HEK293 (cell line): ENCODE measurements around the gene KPNA5.
A peak's percentile ranks its signal among the peaks of the same experiment; 100 is the strongest.

Source experiments
- CTCF ChIA-PET: fragments of 350-600 bp; formaldehyde crosslinking; extraction: SDS; loops from one replicate; lab custom pipeline; 2021; ENCODE audit warnings: antibody characterized with exemption; lab: Yijun Ruan, JAX
- POLR2A ChIA-PET: fragments of 300-600 bp; formaldehyde crosslinking; extraction: SDS; loops from one replicate; lab custom pipeline; 2020; ENCODE audit warnings: antibody characterized with exemption, inconsistent platforms; lab: Yijun Ruan, JAX
- H3K27ac ChIP-seq: fragments of 200-500 bp; sonication (Bioruptor generic); 2 replicates; pipeline ENCODE4 v1.5.1; 2014; ENCODE audit warnings: low read depth, low read length, control low read depth, inconsistent platforms; ENCODE audit errors: extremely low read depth
- H3K36me3 ChIP-seq, 2 experiments: fragments of 200-500 bp in 1 of 2; sonication (Bioruptor generic) in 1 of 2; 1 replicate in 1 of 2; 2 replicates in 1 of 2; pipeline ENCODE4 v1.5.1; 2014 to 2017; ENCODE audit warnings: inconsistent platforms in 2 of 2, low read length in 2 of 2; ENCODE audit not compliant: control insufficient read depth in 2 of 2, insufficient read depth in 1 of 2
- H3K4me1 ChIP-seq: fragments of 200-500 bp; sonication (Bioruptor generic); 2 replicates; pipeline ENCODE4 v1.5.1; 2014; ENCODE audit warnings: mild to moderate bottlenecking, low read length, inconsistent platforms; ENCODE audit not compliant: control insufficient read depth, insufficient read depth
- H3K4me3 ChIP-seq: 2 replicates; pipeline ENCODE4 v1.5.1; 2011; ENCODE audit warnings: low read depth, mild to moderate bottlenecking, control low read depth, low read length, moderate library complexity
- H3K9me3 ChIP-seq: fragments of 200-500 bp; sonication (Bioruptor generic); 2 replicates; pipeline ENCODE4 v1.5.1; 2014; ENCODE audit warnings: low read depth, low read length, inconsistent platforms; ENCODE audit not compliant: control insufficient read depth, insufficient read depth
- AEBP2 ChIP-seq: fragments of 450-650 bp; formaldehyde crosslinking; IDR thresholded peaks from 2 replicates; pipeline ENCODE4 v1.5.1; 2016; ENCODE audit warnings: missing biosample characterization, missing genetic modification characterization, borderline replicate concordance
- IKZF3 ChIP-seq: fragments of 450-650 bp; IDR thresholded peaks from 2 replicates; pipeline ENCODE4 v1.5.0; 2018; ENCODE audit warnings: missing biosample characterization, mild to moderate bottlenecking, missing genetic modification characterization, moderate library complexity
- KLF10 ChIP-seq: fragments of 450-650 bp; IDR thresholded peaks from 2 replicates; pipeline ENCODE4 v1.5.1; 2018; ENCODE audit warnings: missing biosample characterization, mild to moderate bottlenecking, missing genetic modification characterization
- ZBTB17 ChIP-seq: fragments of 450-650 bp; formaldehyde crosslinking; IDR thresholded peaks from 2 replicates; pipeline ENCODE4 v1.5.1; 2016; ENCODE audit warnings: missing biosample characterization, missing genetic modification characterization
- ZBTB48 ChIP-seq: fragments of 450-650 bp; formaldehyde crosslinking; IDR thresholded peaks from 2 replicates; pipeline ENCODE4 v1.5.1; 2016; ENCODE audit warnings: missing biosample characterization, missing genetic modification characterization
- ZFP3 ChIP-seq: fragments of 450-650 bp; formaldehyde crosslinking; IDR thresholded peaks from 2 replicates; pipeline ENCODE4 v1.5.1; 2016; ENCODE audit warnings: low read depth, missing biosample characterization, missing genetic modification characterization
- ZNF112 ChIP-seq: fragments of 450-650 bp; formaldehyde crosslinking; IDR thresholded peaks from 2 replicates; pipeline ENCODE4 v1.5.0; 2017; ENCODE audit warnings: missing biosample characterization, missing genetic modification characterization
- ZNF214 ChIP-seq: fragments of 450-650 bp; formaldehyde crosslinking; IDR thresholded peaks from 2 replicates; pipeline ENCODE4 v1.5.1; 2017; ENCODE audit warnings: missing biosample characterization, mild to moderate bottlenecking, missing genetic modification characterization, borderline replicate concordance
- ZNF23 ChIP-seq: fragments of 450-650 bp; formaldehyde crosslinking; IDR thresholded peaks from 2 replicates; pipeline ENCODE4 v1.5.1; 2016; ENCODE audit warnings: missing biosample characterization, missing genetic modification characterization, borderline replicate concordance
- ZNF239 ChIP-seq: fragments of 450-650 bp; formaldehyde crosslinking; IDR thresholded peaks from 2 replicates; pipeline ENCODE4 v1.5.1; 2016; ENCODE audit warnings: missing biosample characterization, missing genetic modification characterization
- ZNF335 ChIP-seq: fragments of 450-650 bp; formaldehyde crosslinking; conservative IDR thresholded peaks from 2 replicates; pipeline ENCODE4 v1.5.1; 2016; ENCODE audit warnings: missing biosample characterization, missing genetic modification characterization
- ZNF37A ChIP-seq: fragments of 450-650 bp; IDR thresholded peaks from 2 replicates; pipeline ENCODE4 v1.5.1; 2018; ENCODE audit warnings: missing biosample characterization, missing genetic modification characterization
- ZNF501 ChIP-seq: fragments of 450-650 bp; formaldehyde crosslinking; IDR thresholded peaks from 2 replicates; pipeline ENCODE4 v1.5.1; 2016; ENCODE audit warnings: missing biosample characterization, missing genetic modification characterization
- ZNF513 ChIP-seq: fragments of 450-650 bp; IDR thresholded peaks from 2 replicates; pipeline ENCODE4 v1.5.1; 2018; ENCODE audit warnings: missing biosample characterization, missing genetic modification characterization
- ZNF514 ChIP-seq: fragments of 450-650 bp; formaldehyde crosslinking; IDR thresholded peaks from 2 replicates; pipeline ENCODE4 v1.5.1; 2016; ENCODE audit warnings: missing biosample characterization, missing genetic modification characterization
- ZNF549 ChIP-seq: fragments of 450-650 bp; IDR thresholded peaks from 2 replicates; pipeline ENCODE4 v1.5.1; 2018; ENCODE audit warnings: missing biosample characterization, missing genetic modification characterization, mild to moderate bottlenecking, inconsistent platforms, moderate library complexity
- ZNF555 ChIP-seq: fragments of 450-650 bp; formaldehyde crosslinking; conservative IDR thresholded peaks from 2 replicates; pipeline ENCODE4 v1.5.1; 2017; ENCODE audit warnings: missing biosample characterization, mild to moderate bottlenecking, missing genetic modification characterization, inconsistent platforms
- ZNF571 ChIP-seq: fragments of 450-650 bp; formaldehyde crosslinking; IDR thresholded peaks from 2 replicates; pipeline ENCODE4 v1.5.0; 2017; ENCODE audit warnings: missing biosample characterization, missing genetic modification characterization
- ZNF621 ChIP-seq: fragments of 450-650 bp; formaldehyde crosslinking; IDR thresholded peaks from 2 replicates; pipeline ENCODE4 v1.5.1; 2017; ENCODE audit warnings: missing biosample characterization, missing genetic modification characterization
- ZNF654 ChIP-seq: fragments of 450-650 bp; formaldehyde crosslinking; IDR thresholded peaks from 2 replicates; pipeline ENCODE4 v1.5.1; 2016; ENCODE audit warnings: low read depth, missing biosample characterization, missing genetic modification characterization
- ZNF658 ChIP-seq: fragments of 450-650 bp; formaldehyde crosslinking; IDR thresholded peaks from 2 replicates; pipeline ENCODE4; 2016; ENCODE audit warnings: missing biosample characterization, missing genetic modification characterization
- ZNF776 ChIP-seq: fragments of 450-650 bp; formaldehyde crosslinking; IDR thresholded peaks from 2 replicates; pipeline ENCODE4 v1.5.0; 2017; ENCODE audit warnings: missing biosample characterization, missing genetic modification characterization, borderline replicate concordance
- ZSCAN18 ChIP-seq: fragments of 450-650 bp; formaldehyde crosslinking; IDR thresholded peaks from 2 replicates; pipeline ENCODE4 v1.5.1; 2016; ENCODE audit warnings: missing biosample characterization, missing genetic modification characterization

The KPNA5 gene

GRCh38 chr6:116764961-116765841, 84.2 kb downstream of the KPNA5 start, which contains the start of gene FAM162B:
Gene FAM162B, minus strand, starts transcription at chr6:116765719. Its CDS starts 143 bp downstream, at chr6:116765576.
- Histone ChIP-seq H3K27ac (no peak within 1 kb of the TSS; the same call in 1 of the 2 replicates), H3K4me3 (peak within 1 kb of the TSS; percentile 46)
- POLR2A ChIA-PET = no interaction called here
- TF ChIP-seq ZBTB17 (no peak), ZNF658 (tag by site-specific recombination) (no peak), ZNF776 (tag by site-specific recombination) (no peak), ZNF501 (tag by site-specific recombination) (no peak), ZNF239 (tag by site-specific recombination) (no peak), KLF10 (tag by site-specific recombination) (no peak), ZNF514 (tag by site-specific recombination) (no peak), ZNF555 (tag by site-specific recombination) (no peak), ZNF571 (no peak), ZNF23 (tag by site-specific recombination) (no peak), ZNF513 (no peak), ZFP3 (no peak), ZNF335 (tag by site-specific recombination) (no peak)
- TF ChIP-seq, all 188 proteins: peak for 0
- Histone ChIP-seq H3K4me1 (no peaks in the 10 kb centered on the region), H3K36me3 (no peaks in the 10 kb centered on the region), H3K9me3 (no peaks in the 10 kb centered on the region)
- CTCF ChIA-PET = interaction anchor here (1.0 to 4.7 kb wide), 2 partner anchors 14 to 203 kb away, joined by 3 to 27 read pairs; no protein-coding TSS in a partner anchor

DNA sequence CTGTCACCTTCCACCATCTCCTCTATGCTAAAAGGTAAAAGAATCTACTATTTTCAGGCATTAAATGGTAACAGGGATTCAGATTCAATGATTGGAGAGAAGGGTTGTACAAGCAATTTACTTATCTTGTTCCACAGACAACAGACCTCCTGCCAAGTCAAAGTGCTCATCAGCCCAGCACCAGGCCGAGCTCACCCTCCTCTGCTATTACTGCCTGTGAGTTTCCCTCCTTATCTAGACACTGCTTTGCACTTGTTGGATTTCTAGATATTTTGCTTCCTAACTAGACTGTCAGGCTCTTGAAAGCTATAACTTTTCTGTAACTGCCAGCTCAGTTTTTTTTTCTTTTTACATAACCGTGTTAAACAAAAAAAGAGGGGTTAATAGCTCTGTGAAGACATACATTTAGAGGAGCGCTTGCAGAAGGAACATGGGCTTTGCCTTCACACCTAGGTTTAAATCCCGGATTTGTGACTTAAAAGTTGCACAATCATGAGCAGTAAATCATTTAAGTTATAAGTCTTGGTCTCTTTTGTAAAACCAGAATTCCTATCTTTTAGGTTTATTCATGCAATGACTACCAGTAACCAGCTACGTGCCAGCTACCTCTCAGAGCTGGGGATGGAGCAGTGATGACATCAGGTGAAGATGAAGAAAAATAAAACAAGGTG, 85.6 kb downstream of the KPNA5 start:
- Histone ChIP-seq H3K4me1 (no peaks in the 10 kb centered on the region), H3K4me3 (no peak overlapping the region), H3K27ac (no peak overlapping the region)
- POLR2A ChIA-PET = no interaction called here
- TF ChIP-seq ZNF621 (tag by site-specific recombination) = no peak
- no peak for TF ChIP-seq ZNF112
- TF ChIP-seq ZBTB48 = no peak
- no peak for TF ChIP-seq AEBP2
- TF ChIP-seq ZNF549 (tag by site-specific recombination) = no peak
- no peak for TF ChIP-seq IKZF3 (tag by site-specific recombination)
- TF ChIP-seq ZNF571 = no peak
- TF ChIP-seq ZNF654 (tag by site-specific recombination) = no peak
- TF ChIP-seq ZSCAN18 (tag by site-specific recombination) = no peak
- TF ChIP-seq ZFP3 = no peak
- TF ChIP-seq ZNF37A (tag by site-specific recombination) = no peak
- no peak for TF ChIP-seq ZNF214
- TF ChIP-seq, all 188 proteins: peak for 0
- Histone ChIP-seq H3K36me3 (no peaks in the 10 kb centered on the region), H3K9me3 (no peaks in the 10 kb centered on the region)
- CTCF ChIA-PET = interaction anchor here (0.7 to 4.7 kb wide), 4 partner anchors 9 to 498 kb away, joined by 3 to 27 read pairs (median 4); no protein-coding TSS in a partner anchor
